ENCODE data around the gene FMNL2.

GRCh38 chr2:152609154-152609553 lies 274.2 kb downstream of the FMNL2 start:
- TF ChIP-seq, protein P1, sequence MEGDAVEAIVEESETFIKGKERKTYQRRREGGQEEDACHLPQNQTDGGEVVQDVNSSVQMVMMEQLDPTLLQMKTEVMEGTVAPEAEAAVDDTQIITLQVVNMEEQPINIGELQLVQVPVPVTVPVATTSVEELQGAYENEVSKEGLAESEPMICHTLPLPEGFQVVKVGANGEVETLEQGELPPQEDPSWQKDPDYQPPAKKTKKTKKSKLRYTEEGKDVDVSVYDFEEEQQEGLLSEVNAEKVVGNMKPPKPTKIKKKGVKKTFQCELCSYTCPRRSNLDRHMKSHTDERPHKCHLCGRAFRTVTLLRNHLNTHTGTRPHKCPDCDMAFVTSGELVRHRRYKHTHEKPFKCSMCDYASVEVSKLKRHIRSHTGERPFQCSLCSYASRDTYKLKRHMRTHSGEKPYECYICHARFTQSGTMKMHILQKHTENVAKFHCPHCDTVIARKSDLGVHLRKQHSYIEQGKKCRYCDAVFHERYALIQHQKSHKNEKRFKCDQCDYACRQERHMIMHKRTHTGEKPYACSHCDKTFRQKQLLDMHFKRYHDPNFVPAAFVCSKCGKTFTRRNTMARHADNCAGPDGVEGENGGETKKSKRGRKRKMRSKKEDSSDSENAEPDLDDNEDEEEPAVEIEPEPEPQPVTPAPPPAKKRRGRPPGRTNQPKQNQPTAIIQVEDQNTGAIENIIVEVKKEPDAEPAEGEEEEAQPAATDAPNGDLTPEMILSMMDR (conservative IDR thresholded peaks at IDR 0.05; ENCODE audit: low read depth in 2 of 2): no peak
- TF ChIP-seq EZH2 (IDR thresholded peaks at IDR 0.05; ENCODE audit: low read depth, unreplicated experiment): no peak
- TF ChIP-seq, protein P2, sequence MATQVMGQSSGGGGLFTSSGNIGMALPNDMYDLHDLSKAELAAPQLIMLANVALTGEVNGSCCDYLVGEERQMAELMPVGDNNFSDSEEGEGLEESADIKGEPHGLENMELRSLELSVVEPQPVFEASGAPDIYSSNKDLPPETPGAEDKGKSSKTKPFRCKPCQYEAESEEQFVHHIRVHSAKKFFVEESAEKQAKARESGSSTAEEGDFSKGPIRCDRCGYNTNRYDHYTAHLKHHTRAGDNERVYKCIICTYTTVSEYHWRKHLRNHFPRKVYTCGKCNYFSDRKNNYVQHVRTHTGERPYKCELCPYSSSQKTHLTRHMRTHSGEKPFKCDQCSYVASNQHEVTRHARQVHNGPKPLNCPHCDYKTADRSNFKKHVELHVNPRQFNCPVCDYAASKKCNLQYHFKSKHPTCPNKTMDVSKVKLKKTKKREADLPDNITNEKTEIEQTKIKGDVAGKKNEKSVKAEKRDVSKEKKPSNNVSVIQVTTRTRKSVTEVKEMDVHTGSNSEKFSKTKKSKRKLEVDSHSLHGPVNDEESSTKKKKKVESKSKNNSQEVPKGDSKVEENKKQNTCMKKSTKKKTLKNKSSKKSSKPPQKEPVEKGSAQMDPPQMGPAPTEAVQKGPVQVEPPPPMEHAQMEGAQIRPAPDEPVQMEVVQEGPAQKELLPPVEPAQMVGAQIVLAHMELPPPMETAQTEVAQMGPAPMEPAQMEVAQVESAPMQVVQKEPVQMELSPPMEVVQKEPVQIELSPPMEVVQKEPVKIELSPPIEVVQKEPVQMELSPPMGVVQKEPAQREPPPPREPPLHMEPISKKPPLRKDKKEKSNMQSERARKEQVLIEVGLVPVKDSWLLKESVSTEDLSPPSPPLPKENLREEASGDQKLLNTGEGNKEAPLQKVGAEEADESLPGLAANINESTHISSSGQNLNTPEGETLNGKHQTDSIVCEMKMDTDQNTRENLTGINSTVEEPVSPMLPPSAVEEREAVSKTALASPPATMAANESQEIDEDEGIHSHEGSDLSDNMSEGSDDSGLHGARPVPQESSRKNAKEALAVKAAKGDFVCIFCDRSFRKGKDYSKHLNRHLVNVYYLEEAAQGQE (IDR thresholded peaks at IDR 0.05; ENCODE audit: unreplicated experiment): no peak
